Spleen (tissue), 11 donors: ENCODE data around the gene HMGB1. TPM values are rescaled to one million over a fixed set of nuclear protein-coding genes. Genes with fewer than 3 reads are reported as not detected.
"Not testable (repeated sequence)": the region's sequence is repeated elsewhere in the genome, so short reads cannot be mapped to it uniquely, and the experiment has no call there.

Experiments used
- DNase-seq: peaks from one replicate; pipeline ENCODE4 v3.0.0-alpha.2; 2020
- H3K27ac ChIP-seq, 8 donors: fragments of 200-600 bp; sonication (generic) in 7 of 8; 1 replicate in 4 of 8; 2 replicates in 4 of 8; pipeline versions ENCODE4 v1.5.0 to v1.8.0; 2016 to 2021; ENCODE audit warnings: inconsistent platforms in 4 of 8, mild to moderate bottlenecking in 4 of 8, moderate library complexity in 1 of 8
- H3K27me3 ChIP-seq, 7 donors: fragments of 200-600 bp; sonication (generic) in 6 of 7; replicated peaks in 1 of 7; 1 replicate in 4 of 7; 2 replicates in 3 of 7; pipeline versions ENCODE4 v1.5.0 to v1.8.0; 2016 to 2021; ENCODE audit warnings: inconsistent platforms in 3 of 7, mild to moderate bottlenecking in 1 of 7
- H3K36me3 ChIP-seq, 6 donors: fragments of 200-600 bp; sonication (generic) in 5 of 6; 1 replicate in 4 of 6; 2 replicates in 2 of 6; pipeline versions ENCODE4 v1.5.0 to v1.8.0; 2016 to 2021; ENCODE audit warnings: inconsistent platforms in 2 of 6
- H3K4me1 ChIP-seq, 6 donors: fragments of 200-600 bp; sonication (generic) in 5 of 6; 1 replicate in 3 of 6; 2 replicates in 3 of 6; pipeline versions ENCODE4 v1.5.0 to v1.8.0; 2016 to 2021; ENCODE audit warnings: inconsistent platforms in 3 of 6
- H3K4me3 ChIP-seq, 8 donors: fragments of 200-600 bp; sonication (generic) in 7 of 8; 1 replicate in 4 of 8; 2 replicates in 4 of 8; pipeline versions ENCODE4 v1.5.0 to v1.8.0; 2016 to 2021; ENCODE audit warnings: inconsistent platforms in 4 of 8, mild to moderate bottlenecking in 4 of 8, moderate library complexity in 2 of 8
- H3K9me3 ChIP-seq, 8 donors: fragments of 200-600 bp; sonication (generic) in 7 of 8; 1 replicate in 4 of 8; 2 replicates in 4 of 8; pipeline versions ENCODE4 v1.5.0 to v1.8.0; 2016 to 2021; ENCODE audit warnings: inconsistent platforms in 4 of 8
- CTCF ChIP-seq, 11 experiments: fragments of 200-600 bp in 7 of 11; fragments of 450-650 bp in 4 of 11; sonication (generic) in 4 of 11; IDR thresholded peaks in 8 of 11; conservative IDR thresholded peaks in 3 of 11; 1 replicate in 7 of 11; 2 replicates in 4 of 11; pipeline versions ENCODE4 v1.4.0 to v1.8.0; 2016 to 2021; ENCODE audit warnings: antibody characterized with exemption in 11 of 11, inconsistent platforms in 4 of 11, mild to moderate bottlenecking in 1 of 11
- POLR2A ChIP-seq, 3 donors: fragments of 450-650 bp; IDR thresholded peaks; one replicate each; pipeline ENCODE4 v1.5.1; 2017; ENCODE audit warnings: antibody characterized with exemption in 3 of 3, mild to moderate bottlenecking in 1 of 3
- POLR2AphosphoS5 ChIP-seq, 3 donors: sonication (generic); formaldehyde crosslinking; IDR thresholded peaks; one replicate each; pipeline ENCODE4 v1.5.1; 2017; ENCODE audit warnings: antibody characterized with exemption in 3 of 3
- WGBS, 5 donors: extraction: QIAGEN DNeasy Blood & Tissue Kit in 3 of 5; methylation state at CpG; one replicate each; pipeline versions ENCODE4 v1.1.5 to v1.1.7; 2013 to 2018; 5-methylcytosine and 5-hydroxymethylcytosine counted together
- intact Hi-C: fragments of 100-400 bp; cut with DNase I; formaldehyde crosslinking; loops from one replicate; pipeline ENCODE4 v1.15.0; 2023; ENCODE audit warnings: low total_unique reads
- polyA plus RNA-seq, 3 donors: library from polyadenylated mRNA; stranded (reverse); fragments of 200-250 nt; gene quantifications; one replicate each; pipeline ENCODE4 v1.2.1, GENCODE V29; 2013
- total RNA-seq, 7 donors: library from RNA; depleted of rRNA in 3 of 7; stranded (reverse); fragments of >200 nt in 3 of 7; fragmentation: NEBNext Ultra II Directional in 4 of 7; extraction: Animal tissue kit (Norgen Biotek cat#: 25700) in 4 of 7; gene quantifications; one replicate each; pipeline versions ENCODE4 v1.1.0 to v1.2.1, GENCODE V29; 2016 to 2021
- donor health status: healthy with polysubstance abuse.
- donor health status: DM: no; HTN: no; CAD: no; lungs with moderate emphysema.
- donor health status: DM: no; HTN: no; CAD: no.
- donor health status: Bipolar disorder and iron deficiency.
- donor health status: healthy.
- donor health status: DM: no; HTN: no; CAD: no.
- donor health status: DM: yes; HTN: yes; CAD: no.

HMGB1 gene
- total and polyA plus RNA-seq, 10 donors, result 221 to 528 (median 308) TPM

- 61 to 100% (median 74%) methylated on average over 3 of the region's 3 CpGs for WGBS, 5 donors
- intact Hi-C loops, result loop anchor here (10.0 kb wide), 1 partner anchor 103 kb away; no protein-coding TSS in a partner anchor
- no peak for TF ChIP-seq POLR2A (IDR thresholded peaks at IDR 0.05)
- TF ChIP-seq CTCF (IDR thresholded peaks at IDR 0.05 in 8 of 11, conservative IDR thresholded peaks at IDR 0.05 in 3 of 11), result no peak
- TF ChIP-seq POLR2AphosphoS5 (IDR thresholded peaks at IDR 0.05), result no peak
- Histone ChIP-seq H3K36me3 (peaks cover 0 to 44% (median 15%) of the 10 kb centered on the region in 6 donors), H3K4me1 (peaks cover 12 to 49% (median 31%) of the 10 kb centered on the region in 6 donors), H3K9me3 (no peaks in the 10 kb centered on the region), H3K27me3 (no peaks in the 10 kb centered on the region), H3K4me3 (no peak overlapping the region), H3K27ac (no peak overlapping the region)
- DNase-seq, result no peak
Measured at GRCh38 chr13:30457306-30457891, 8.3 kb downstream of the HMGB1 start.

GRCh38 chr13:30456290-30456689, 9.4 kb downstream of the HMGB1 start:
- no peak for DNase-seq
- Histone ChIP-seq H3K36me3 (peaks cover 0 to 33% (median 8%) of the 10 kb centered on the region in 6 donors), H3K4me1 (peaks cover under 1 to 38% (median 20%) of the 10 kb centered on the region in 6 donors), H3K27ac (peak overlapping the region in 1 of 8 donors; percentile 11), H3K27me3 (no peaks in the 10 kb centered on the region), H3K4me3 (no peak overlapping the region), H3K9me3 (no peaks in the 10 kb centered on the region)
- no peak for TF ChIP-seq CTCF (IDR thresholded peaks at IDR 0.05 in 8 of 11, conservative IDR thresholded peaks at IDR 0.05 in 3 of 11)
- peak in 1 of 3 donors; percentile 1 for TF ChIP-seq POLR2AphosphoS5 (IDR thresholded peaks at IDR 0.05)
- WGBS, 5 donors, result 63 to 84% (median 74%) methylated on average over 3 of the region's 3 CpGs
- intact Hi-C loops, result loop anchor here (10.0 kb wide), 1 partner anchor 101 kb away; no protein-coding TSS in a partner anchor

GRCh38 chr13:30454991-30455390, 10.7 kb downstream of the HMGB1 start:
- TF ChIP-seq POLR2AphosphoS5 (IDR thresholded peaks at IDR 0.05), result no peak
- TF ChIP-seq POLR2A (IDR thresholded peaks at IDR 0.05), result no peak
- TF ChIP-seq CTCF (IDR thresholded peaks at IDR 0.05 in 8 of 11, conservative IDR thresholded peaks at IDR 0.05 in 3 of 11), result no peak
- no peaks in the 10 kb centered on the region for H3K9me3 ChIP-seq
- no peak overlapping the region for H3K4me3 ChIP-seq
- 89 to 97% (median 94%) methylated on average over 2 of the region's 2 CpGs for WGBS, 5 donors
- DNase-seq, result no peak
- H3K4me1 ChIP-seq, result peaks cover 0 to 32% (median 19%) of the 10 kb centered on the region in 6 donors
- intact Hi-C loops, result loop anchor here (10.0 kb wide), 1 partner anchor 100 kb away; no protein-coding TSS in a partner anchor
- peaks cover 0 to 28% (median 7%) of the 10 kb centered on the region in 6 donors for H3K36me3 ChIP-seq
- no peak overlapping the region for H3K27ac ChIP-seq
- H3K27me3 ChIP-seq, result no peaks in the 10 kb centered on the region

- WGBS, 5 donors, result 65 to 74% (median 71%) methylated on average over 4 of the region's 4 CpGs
- H3K36me3 ChIP-seq, result peaks cover 0 to 18% (median 2%) of the 10 kb centered on the region in 6 donors
- intact Hi-C loops, result loop anchor here (10.0 kb wide), 1 partner anchor 99 kb away; no protein-coding TSS in a partner anchor
- no peak for DNase-seq
- TF ChIP-seq POLR2AphosphoS5 (IDR thresholded peaks at IDR 0.05) (no peak), CTCF (IDR thresholded peaks at IDR 0.05 in 8 of 11, conservative IDR thresholded peaks at IDR 0.05 in 3 of 11) (peak in 2 of 11 experiments; percentile 8 to 12)
- H3K4me1 ChIP-seq, result peaks cover 0 to 19% (median 9%) of the 10 kb centered on the region in 6 donors
- H3K9me3 ChIP-seq, result no peaks in the 10 kb centered on the region
- no peaks in the 10 kb centered on the region for H3K27me3 ChIP-seq
- H3K4me3 ChIP-seq, result no peak overlapping the region
- H3K27ac ChIP-seq, result no peak overlapping the region
Measured at GRCh38 chr13:30453727-30454126, 12.0 kb downstream of the HMGB1 start.

GRCh38 chr13:30451476-30451875, 14.3 kb downstream of the HMGB1 start:
- not testable (repeated sequence) for H3K4me3 ChIP-seq, H3K27ac ChIP-seq, DNase-seq, H3K36me3 ChIP-seq, H3K9me3 ChIP-seq, H3K27me3 ChIP-seq
- H3K4me1 ChIP-seq, result peaks cover 0 to 16% (median 11%) of the 10 kb centered on the region in 6 donors
- intact Hi-C loops, result loop anchor here (10.0 kb wide), 1 partner anchor 97 kb away; no protein-coding TSS in a partner anchor
- 93 to 98% (median 95%) methylated on average over 12 of the region's 12 CpGs for WGBS, 5 donors
